WTC11 (cell line): ENCODE measurements around the gene ULK4. TPM values are rescaled to one million over a fixed set of nuclear protein-coding genes. Genes with fewer than 3 reads are reported as not detected.

ENCODE experiments used
- ATAC-seq: fragments of 200-7000 bp; cut with Tn5 transposase; 2 replicates; pipeline ENCODE4 v1.10.0; 2021; ENCODE audit warnings: mild to moderate bottlenecking, moderate library complexity
- CTCF ChIA-PET: fragments of 300-600 bp; sonication (Branson Sonifier 250); formaldehyde crosslinking; loops from one replicate; lab custom pipeline; 2021; ENCODE audit warnings: antibody characterized with exemption; lab: Charles Lee
- POLR2A ChIA-PET: fragments of 350-600 bp; sonication (Branson Sonifier 250); formaldehyde crosslinking; loops from one replicate; lab custom pipeline; 2021; ENCODE audit warnings: antibody characterized with exemption; lab: Charles Lee
- DNase-seq: peaks from one replicate; pipeline ENCODE4 v3.0.0; 2021; ENCODE audit warnings: low spot score
- H3K27ac Mint-ChIP-seq: 2 replicates; pipeline ENCODE4 v1.8.0; 2021; ENCODE audit warnings: mixed read lengths
- H3K27me3 Mint-ChIP-seq: 2 replicates; pipeline ENCODE4 v1.8.0; 2021; ENCODE audit warnings: low read depth, mild to moderate bottlenecking, moderate library complexity, mixed read lengths
- H3K36me3 Mint-ChIP-seq: 2 replicates; pipeline ENCODE4 v1.8.0; 2021; ENCODE audit warnings: mixed read lengths
- H3K4me1 Mint-ChIP-seq: 2 replicates; pipeline ENCODE4 v1.8.0; 2022; ENCODE audit warnings: mixed read lengths
- H3K4me3 Mint-ChIP-seq: 2 replicates; pipeline ENCODE4 v1.8.0; 2021; ENCODE audit warnings: mild to moderate bottlenecking, moderate library complexity, mixed read lengths
- H3K9me3 Mint-ChIP-seq: 2 replicates; pipeline ENCODE4 v1.8.0; 2021; ENCODE audit warnings: mixed read lengths
- ATF1 ChIP-seq: sonication (generic); formaldehyde crosslinking; IDR thresholded peaks from 2 replicates; pipeline ENCODE4 v1.8.1; 2023; ENCODE audit warnings: mild to moderate bottlenecking, moderate library complexity, missing genetic modification reagents
- ATF2 ChIP-seq: sonication (generic); formaldehyde crosslinking; IDR thresholded peaks from 2 replicates; pipeline ENCODE4 v1.8.1; 2022; ENCODE audit warnings: low read depth, missing genetic modification reagents, borderline replicate concordance
- CDX4 ChIP-seq: fragments of 250-450 bp; sonication (Bioruptor Pico); IDR thresholded peaks from 2 replicates; pipeline ENCODE4 v1.9.0; 2021; ENCODE audit warnings: moderate library complexity, mild to moderate bottlenecking, inconsistent platforms, borderline replicate concordance
- CTCF ChIP-seq: fragments of 200-600 bp; IDR thresholded peaks from 2 replicates; pipeline ENCODE4 v1.8.0; 2022; ENCODE audit warnings: antibody characterized with exemption
- ELF4 ChIP-seq: sonication (generic); formaldehyde crosslinking; IDR thresholded peaks from 2 replicates; pipeline ENCODE4 v1.8.1; 2022; ENCODE audit warnings: low read depth, mild to moderate bottlenecking, moderate library complexity, missing genetic modification reagents
- ESRRA ChIP-seq: sonication (generic); formaldehyde crosslinking; IDR thresholded peaks from 2 replicates; pipeline ENCODE4 v1.8.1; 2022; ENCODE audit warnings: mild to moderate bottlenecking, missing genetic modification reagents, borderline replicate concordance
- FOXJ3 ChIP-seq: sonication (generic); formaldehyde crosslinking; IDR thresholded peaks from 2 replicates; pipeline ENCODE4 v1.9.0; 2021; ENCODE audit warnings: missing genetic modification reagents, mild to moderate bottlenecking, borderline replicate concordance
- GTF2I ChIP-seq: fragments of 250-450 bp; sonication (Bioruptor Pico); conservative IDR thresholded peaks from 2 replicates; pipeline ENCODE4 v1.4.0; 2021; ENCODE audit warnings: mild to moderate bottlenecking
- HMGA2 ChIP-seq: fragments of 250-450 bp; sonication (Bioruptor Pico); IDR thresholded peaks from 2 replicates; pipeline ENCODE4 v1.4.0; 2021; ENCODE audit warnings: mild to moderate bottlenecking, moderate library complexity
- HMGXB4 ChIP-seq: sonication (generic); formaldehyde crosslinking; IDR thresholded peaks from 2 replicates; pipeline ENCODE4 v1.8.1; 2023; ENCODE audit warnings: mild to moderate bottlenecking, moderate library complexity, missing genetic modification reagents
- IRF1 ChIP-seq: sonication (generic); formaldehyde crosslinking; IDR thresholded peaks from 2 replicates; pipeline ENCODE4 v1.8.0; 2023; ENCODE audit warnings: missing genetic modification reagents
- NFE2L1 ChIP-seq: sonication (generic); formaldehyde crosslinking; IDR thresholded peaks from 2 replicates; pipeline ENCODE4 v1.8.1; 2023; ENCODE audit warnings: missing genetic modification reagents
- NR1H2 ChIP-seq: sonication (generic); formaldehyde crosslinking; IDR thresholded peaks from 2 replicates; pipeline ENCODE4 v1.9.0; 2021; ENCODE audit warnings: mild to moderate bottlenecking, moderate library complexity, missing genetic modification reagents
- PRRX2 ChIP-seq: fragments of 250-450 bp; sonication (Bioruptor Pico); IDR thresholded peaks from 2 replicates; pipeline ENCODE4 v1.8.0; 2021; ENCODE audit warnings: mild to moderate bottlenecking
- SMAD4 ChIP-seq: sonication (generic); formaldehyde crosslinking; IDR thresholded peaks from 2 replicates; pipeline ENCODE4 v1.8.0; 2022; ENCODE audit warnings: mild to moderate bottlenecking, missing genetic modification reagents
- SOX15 ChIP-seq: fragments of 250-450 bp; sonication (Bioruptor Pico); IDR thresholded peaks from 2 replicates; pipeline ENCODE4 v1.9.0; 2021; ENCODE audit warnings: mild to moderate bottlenecking
- SP1 ChIP-seq: sonication (generic); formaldehyde crosslinking; conservative IDR thresholded peaks from 2 replicates; pipeline ENCODE4 v1.8.1; 2022; ENCODE audit warnings: missing genetic modification reagents
- TEAD4 ChIP-seq: sonication (generic); formaldehyde crosslinking; IDR thresholded peaks from 2 replicates; pipeline ENCODE4 v1.8.0; 2022; ENCODE audit warnings: mild to moderate bottlenecking, missing genetic modification reagents
- USF2 ChIP-seq: sonication (generic); formaldehyde crosslinking; IDR thresholded peaks from 2 replicates; pipeline ENCODE4 v1.8.1; 2023; ENCODE audit warnings: mild to moderate bottlenecking, missing genetic modification reagents, moderate library complexity
- total RNA-seq: library from RNA; stranded (reverse); gene quantifications from 3 replicates; pipeline ENCODE4 v1.2.3, GENCODE V29; 2021

ULK4 gene
- total RNA-seq, 1 experiment from 2014 or later: 9.2 TPM

GRCh38 chr3:41430886-41431285 is 531.0 kb downstream of the ULK4 start:
- ATAC-seq (no peak), DNase-seq (no peak)
- CTCF ChIA-PET: interaction anchor here (0.6 kb wide), 1 partner anchor 481 kb away, joined by 3 read pairs; no protein-coding TSS in a partner anchor
- no peaks in the 10 kb centered on the region for H3K27me3 Mint-ChIP-seq
- H3K4me3 Mint-ChIP-seq: no peak overlapping the region
- peaks cover 37% of the 10 kb centered on the region for H3K9me3 Mint-ChIP-seq
- TF ChIP-seq FOXJ3 (CRISPR knock-in tag) (no peak), SOX15 (CRISPR knock-in tag) (no peak), CTCF (no peak), GTF2I (no peak), SMAD4 (no peak), NFE2L1 (no peak), ATF2 (CRISPR knock-in tag) (no peak), HMGA2 (CRISPR knock-in tag) (no peak), PRRX2 (no peak), ESRRA (CRISPR knock-in tag) (no peak), HMGXB4 (CRISPR knock-in tag) (no peak)
- TF ChIP-seq, all 79 proteins: peak for 0
- Mint-ChIP-seq H3K27ac (no peak overlapping the region), H3K4me1 (no peaks in the 10 kb centered on the region), H3K36me3 (peaks cover 10% of the 10 kb centered on the region)
- POLR2A ChIA-PET: interaction anchor here (0.6 kb wide), 1 partner anchor 779 kb away, joined by 4 read pairs; no protein-coding TSS in a partner anchor

GRCh38 chr3:41430391-41430790 is 531.5 kb downstream of the ULK4 start:
- no peak for TF ChIP-seq USF2
- no peak for TF ChIP-seq HMGA2 (CRISPR knock-in tag)
- TF ChIP-seq TEAD4: no peak
- no peak for TF ChIP-seq CDX4 (CRISPR knock-in tag)
- TF ChIP-seq NR1H2: no peak
- no peak for TF ChIP-seq SMAD4
- TF ChIP-seq FOXJ3 (CRISPR knock-in tag): no peak
- TF ChIP-seq IRF1 (CRISPR knock-in tag): no peak
- TF ChIP-seq SP1 (CRISPR knock-in tag): no peak
- no peak for TF ChIP-seq ATF1 (CRISPR knock-in tag)
- TF ChIP-seq ELF4 (CRISPR knock-in tag): no peak
- no peaks in the 10 kb centered on the region for H3K27me3 Mint-ChIP-seq
- no peaks in the 10 kb centered on the region for H3K4me1 Mint-ChIP-seq
- no peak for ATAC-seq
- H3K4me3 Mint-ChIP-seq: no peak overlapping the region
- no peak overlapping the region for H3K27ac Mint-ChIP-seq
- ChIA-PET POLR2A (interaction anchor here (0.6 kb wide), 1 partner anchor 780 kb away, joined by 4 read pairs; no protein-coding TSS in a partner anchor), CTCF (interaction anchor here (0.6 kb wide), 1 partner anchor 481 kb away, joined by 3 read pairs; no protein-coding TSS in a partner anchor)
- H3K36me3 Mint-ChIP-seq: peaks cover 10% of the 10 kb centered on the region
- DNase-seq: no peak
- H3K9me3 Mint-ChIP-seq: peaks cover 41% of the 10 kb centered on the region
